HG02943 (cell line): ENCODE data around the gene SLC2A1.
"Not testable (repeated sequence)": the region's sequence is repeated elsewhere in the genome, so short reads cannot be mapped to it uniquely, and the experiment has no call there.

Experiments used
- ATAC-seq: cut with Tn5 transposase; IDR thresholded peaks from one replicate; pipeline ENCODE4 v1.9.1; 2021; ENCODE audit warnings: mild to moderate bottlenecking, low read depth, moderate library complexity; ENCODE audit not compliant: unreplicated experiment

Gene SLC2A1

GRCh38 chr1:42914092-42914627 lies 44.5 kb downstream of the SLC2A1 start:
- no peak for ATAC-seq

GRCh38 chr1:42913426-42914091 lies 45.1 kb downstream of the SLC2A1 start:
- no peak for ATAC-seq

- no peak for ATAC-seq
Measured at GRCh38 chr1:42910985-42911384, 47.7 kb downstream of the SLC2A1 start.

GRCh38 chr1:42908046-42908445 lies 50.6 kb downstream of the SLC2A1 start:
- ATAC-seq = no peak

- ATAC-seq = no peak
Measured at GRCh38 chr1:42904434-42904833, 54.2 kb downstream of the SLC2A1 start.

- ATAC-seq = not testable (repeated sequence)
Measured at GRCh38 chr1:42899960-42900359, 58.7 kb downstream of the SLC2A1 start.

- ATAC-seq = no peak
Measured at GRCh38 chr1:42891465-42892138, 67.1 kb downstream of the SLC2A1 start.

- no peak for ATAC-seq
Measured at GRCh38 chr1:42889264-42889663, 69.4 kb downstream of the SLC2A1 start.

- ATAC-seq = no peak
Measured at GRCh38 chr1:42888013-42888633, 70.5 kb downstream of the SLC2A1 start.

- ATAC-seq = no peak
Measured at GRCh38 chr1:42887366-42887765, 71.3 kb downstream of the SLC2A1 start.

- ATAC-seq = no peak
Measured at GRCh38 chr1:42886800-42887199, 71.9 kb downstream of the SLC2A1 start.

GRCh38 chr1:42886046-42886739 lies 72.5 kb downstream of the SLC2A1 start:
- ATAC-seq = no peak

- no peak for ATAC-seq
Measured at GRCh38 chr1:42880384-42880783, 78.3 kb downstream of the SLC2A1 start.

- no peak for ATAC-seq
Measured at GRCh38 chr1:42877380-42877779, 81.3 kb downstream of the SLC2A1 start.

- no peak for ATAC-seq
Measured at GRCh38 chr1:42876009-42876408, 82.7 kb downstream of the SLC2A1 start.
